Eye (tissue), 1 donor: ENCODE results near the gene KLK4.

Experiments used
- DNase-seq: peaks from one replicate; pipeline ENCODE4 v3.0.0-alpha.2; 2015

Gene KLK4

GRCh38 chr19:50878851-50879250 is 32.3 kb downstream of the KLK4 start:
- no peak for DNase-seq

GRCh38 chr19:50877338-50877737 is 33.9 kb downstream of the KLK4 start:
- DNase-seq: no peak

- DNase-seq: peak; percentile 66
Measured at GRCh38 chr19:50876456-50876855, 34.7 kb downstream of the KLK4 start.

GRCh38 chr19:50875795-50876422 is 35.3 kb downstream of the KLK4 start:
- no peak for DNase-seq

GRCh38 chr19:50874211-50874610 is 37.0 kb downstream of the KLK4 start:
- DNase-seq: no peak

- DNase-seq: no peak
Measured at GRCh38 chr19:50873056-50873455, 38.1 kb downstream of the KLK4 start, which contains the start of gene KLK2. Gene KLK2 (plus strand): TSS chr19:50873439. CDS start chr19:50873474, 35 bp downstream.

- DNase-seq: no peak
Measured at GRCh38 chr19:50870417-50871089, 40.6 kb downstream of the KLK4 start.

- DNase-seq: no peak
Measured at GRCh38 chr19:50869479-50869878, 41.7 kb downstream of the KLK4 start.

- DNase-seq: no peak
Measured at GRCh38 chr19:50861496-50862286, 49.5 kb downstream of the KLK4 start.

GRCh38 chr19:50861010-50861409 is 50.2 kb downstream of the KLK4 start:
- DNase-seq: no peak

GRCh38 chr19:50859849-50860248 is 51.3 kb downstream of the KLK4 start:
- no peak for DNase-seq

GRCh38 chr19:50858886-50859285 is 52.3 kb downstream of the KLK4 start:
- DNase-seq: no peak

GRCh38 chr19:50857366-50857765 is 53.8 kb downstream of the KLK4 start:
- no peak for DNase-seq
